Right atrium auricular region (tissue), 2 donors: Measurements from ENCODE around the gene USP11. TPM values are rescaled to one million over a fixed set of nuclear protein-coding genes. Genes with fewer than 3 reads are reported as not detected.

Experiments
- DNase-seq: peaks from one replicate; pipeline ENCODE4 v3.0.0-alpha.2; 2019; ENCODE audit warnings: low spot score
- H3K27ac ChIP-seq, 2 donors: fragments of 200-600 bp; sonication (generic); 1 replicate in 1 of 2; 2 replicates in 1 of 2; pipeline ENCODE4 v1.5.1; 2016 to 2019
- H3K27me3 ChIP-seq, 2 donors: fragments of 200-600 bp; sonication (generic); one replicate each; pipeline versions ENCODE4 v1.5.1 to v1.6.0; 2017 to 2019
- H3K36me3 ChIP-seq: fragments of 200-600 bp; sonication (generic); one replicate; pipeline ENCODE4 v1.5.1; 2016
- H3K4me1 ChIP-seq, 2 donors: fragments of 200-600 bp; sonication (generic); one replicate each; pipeline versions ENCODE4 v1.5.1 to v1.6.0; 2017 to 2019
- H3K4me3 ChIP-seq, 2 donors: fragments of 200-600 bp; sonication (generic); 1 replicate in 1 of 2; 2 replicates in 1 of 2; pipeline ENCODE4 v1.5.1; 2017 to 2019; ENCODE audit warnings: mild to moderate bottlenecking in 1 of 2, moderate library complexity in 1 of 2
- H3K9me3 ChIP-seq, 2 donors: fragments of 200-600 bp; sonication (generic); one replicate each; pipeline ENCODE4 v1.5.1; 2019
- total RNA-seq, 2 donors: library from RNA; depleted of rRNA; stranded (reverse); fragments of >200 nt; gene quantifications; one replicate each; pipeline ENCODE4 v1.1.0, GENCODE V29; 2016
- TF ChIP-seq, protein P1 (sequence below), 2 donors: fragments of 200-600 bp; sonication (generic); IDR thresholded peaks; one replicate each; pipeline ENCODE4 v1.5.1; 2019; ENCODE audit warnings: antibody characterized with exemption in 2 of 2

The USP11 gene
- total RNA-seq, 2 donors from 2014 or later: 35.2 to 63.6 TPM

DNA sequence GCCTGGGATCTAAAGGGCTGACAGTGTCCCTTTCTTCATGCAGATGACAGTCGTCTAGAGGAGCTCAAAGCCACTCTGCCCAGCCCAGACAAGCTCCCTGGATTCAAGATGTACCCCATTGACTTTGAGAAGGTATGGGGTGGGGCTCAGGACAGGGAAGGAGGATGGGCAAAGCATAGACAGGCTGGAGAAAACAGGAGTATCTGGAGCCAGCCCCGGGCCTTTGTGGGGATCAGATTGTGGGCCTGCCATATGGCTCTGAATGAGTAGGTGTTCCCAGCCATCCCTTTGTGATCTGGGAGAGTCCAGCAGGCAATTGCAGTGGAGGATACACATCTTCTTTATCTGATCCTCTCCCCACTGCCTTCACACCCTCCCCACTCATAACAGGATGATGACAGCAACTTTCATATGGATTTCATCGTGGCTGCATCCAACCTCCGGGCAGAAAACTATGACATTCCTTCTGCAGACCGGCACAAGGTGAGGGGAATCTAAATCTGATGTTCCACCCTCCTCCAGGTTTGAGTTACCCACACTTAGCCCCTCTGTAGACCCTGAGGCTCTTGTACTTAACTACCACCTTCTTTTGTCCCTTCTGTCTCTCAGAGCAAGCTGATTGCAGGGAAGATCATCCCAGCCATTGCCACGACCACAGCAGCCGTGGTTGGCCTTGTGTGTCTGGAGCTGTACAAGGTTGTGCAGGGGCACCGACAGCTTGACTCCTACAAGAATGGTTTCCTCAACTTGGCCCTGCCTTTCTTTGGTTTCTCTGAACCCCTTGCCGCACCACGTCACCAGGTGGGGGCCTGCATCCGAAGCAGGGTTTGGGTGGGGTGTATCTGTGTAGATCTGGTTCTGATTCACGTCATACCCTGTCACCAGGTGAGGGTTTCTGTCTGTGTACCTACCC is 20.2 kb upstream of the USP11 start:
- no peak overlapping the region for H3K27ac ChIP-seq
- H3K4me3 ChIP-seq: no peak overlapping the region
- H3K4me1 ChIP-seq: peaks cover 0 to 14% of the 10 kb centered on the region in 2 donors
- no peaks in the 10 kb centered on the region for H3K27me3 ChIP-seq
- H3K36me3 ChIP-seq: peaks cover 87% of the 10 kb centered on the region
- DNase-seq: no peak
- TF ChIP-seq, protein P1, sequence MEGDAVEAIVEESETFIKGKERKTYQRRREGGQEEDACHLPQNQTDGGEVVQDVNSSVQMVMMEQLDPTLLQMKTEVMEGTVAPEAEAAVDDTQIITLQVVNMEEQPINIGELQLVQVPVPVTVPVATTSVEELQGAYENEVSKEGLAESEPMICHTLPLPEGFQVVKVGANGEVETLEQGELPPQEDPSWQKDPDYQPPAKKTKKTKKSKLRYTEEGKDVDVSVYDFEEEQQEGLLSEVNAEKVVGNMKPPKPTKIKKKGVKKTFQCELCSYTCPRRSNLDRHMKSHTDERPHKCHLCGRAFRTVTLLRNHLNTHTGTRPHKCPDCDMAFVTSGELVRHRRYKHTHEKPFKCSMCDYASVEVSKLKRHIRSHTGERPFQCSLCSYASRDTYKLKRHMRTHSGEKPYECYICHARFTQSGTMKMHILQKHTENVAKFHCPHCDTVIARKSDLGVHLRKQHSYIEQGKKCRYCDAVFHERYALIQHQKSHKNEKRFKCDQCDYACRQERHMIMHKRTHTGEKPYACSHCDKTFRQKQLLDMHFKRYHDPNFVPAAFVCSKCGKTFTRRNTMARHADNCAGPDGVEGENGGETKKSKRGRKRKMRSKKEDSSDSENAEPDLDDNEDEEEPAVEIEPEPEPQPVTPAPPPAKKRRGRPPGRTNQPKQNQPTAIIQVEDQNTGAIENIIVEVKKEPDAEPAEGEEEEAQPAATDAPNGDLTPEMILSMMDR (IDR thresholded peaks at IDR 0.05): no peak
- H3K9me3 ChIP-seq: no peaks in the 10 kb centered on the region

DNA sequence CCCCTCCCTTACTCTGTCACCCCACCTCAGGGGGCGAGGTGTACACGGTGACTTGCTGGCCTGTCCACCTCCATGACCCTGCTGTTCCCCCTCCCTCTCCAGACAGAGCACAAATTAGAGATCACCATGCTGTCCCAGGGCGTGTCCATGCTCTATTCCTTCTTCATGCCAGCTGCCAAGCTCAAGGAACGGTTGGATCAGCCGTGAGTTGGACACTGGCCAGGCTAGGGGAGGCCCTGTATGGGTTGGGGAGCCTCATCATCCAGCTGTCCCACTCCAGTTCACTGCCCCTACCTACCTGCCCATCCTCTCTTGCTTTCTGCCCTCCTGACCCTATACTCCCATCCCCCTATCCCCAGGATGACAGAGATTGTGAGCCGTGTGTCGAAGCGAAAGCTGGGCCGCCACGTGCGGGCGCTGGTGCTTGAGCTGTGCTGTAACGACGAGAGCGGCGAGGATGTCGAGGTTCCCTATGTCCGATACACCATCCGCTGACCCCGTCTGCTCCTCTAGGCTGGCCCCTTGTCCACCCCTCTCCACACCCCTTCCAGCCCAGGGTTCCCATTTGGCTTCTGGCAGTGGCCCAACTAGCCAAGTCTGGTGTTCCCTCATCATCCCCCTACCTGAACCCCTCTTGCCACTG is 18.3 kb upstream of the USP11 start:
- no peak for DNase-seq
- H3K4me3 ChIP-seq: no peak overlapping the region
- H3K9me3 ChIP-seq: no peaks in the 10 kb centered on the region
- H3K27ac ChIP-seq: no peak overlapping the region
- TF ChIP-seq, protein P1 (IDR thresholded peaks at IDR 0.05): no peak
- no peaks in the 10 kb centered on the region for H3K27me3 ChIP-seq
- peaks cover 0 to 20% of the 10 kb centered on the region in 2 donors for H3K4me1 ChIP-seq
- H3K36me3 ChIP-seq: peaks cover 68% of the 10 kb centered on the region

DNA sequence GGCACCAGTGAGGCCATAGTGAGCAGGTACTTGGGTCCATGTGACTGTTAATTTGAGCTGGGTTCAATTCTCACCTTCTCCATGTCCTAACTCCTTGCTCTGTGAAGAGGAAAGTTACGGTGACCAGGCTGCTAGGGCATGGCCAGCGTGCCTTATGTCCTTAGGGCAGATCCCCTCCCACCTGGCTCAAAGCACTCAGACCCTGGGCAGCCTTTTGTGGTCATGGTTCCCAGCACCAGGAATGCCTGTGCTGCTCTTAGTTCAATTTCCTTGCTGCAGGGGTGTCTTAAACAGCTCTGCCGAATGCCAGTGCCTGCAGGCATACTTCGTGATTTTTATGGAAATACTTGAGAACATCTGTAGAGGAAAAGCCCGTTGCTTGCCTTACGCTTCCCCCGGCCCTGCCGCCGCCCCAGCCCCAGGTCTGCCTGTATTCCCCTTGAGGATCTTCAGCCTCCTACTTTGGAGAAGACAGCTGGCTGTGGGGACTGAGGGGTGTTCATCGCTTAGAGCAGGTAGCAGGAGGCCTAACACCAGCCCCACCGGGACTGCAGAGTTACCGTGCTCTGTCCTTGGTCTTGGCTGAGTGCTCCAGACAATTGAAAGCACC is 17.4 kb upstream of the USP11 start:
- H3K9me3 ChIP-seq: no peaks in the 10 kb centered on the region
- H3K36me3 ChIP-seq: peaks cover 59% of the 10 kb centered on the region
- no peak overlapping the region for H3K27ac ChIP-seq
- H3K4me3 ChIP-seq: no peak overlapping the region
- no peaks in the 10 kb centered on the region for H3K27me3 ChIP-seq
- DNase-seq: no peak
- TF ChIP-seq, protein P1 (IDR thresholded peaks at IDR 0.05): no peak
- H3K4me1 ChIP-seq: peaks cover 0 to 28% of the 10 kb centered on the region in 2 donors

DNA sequence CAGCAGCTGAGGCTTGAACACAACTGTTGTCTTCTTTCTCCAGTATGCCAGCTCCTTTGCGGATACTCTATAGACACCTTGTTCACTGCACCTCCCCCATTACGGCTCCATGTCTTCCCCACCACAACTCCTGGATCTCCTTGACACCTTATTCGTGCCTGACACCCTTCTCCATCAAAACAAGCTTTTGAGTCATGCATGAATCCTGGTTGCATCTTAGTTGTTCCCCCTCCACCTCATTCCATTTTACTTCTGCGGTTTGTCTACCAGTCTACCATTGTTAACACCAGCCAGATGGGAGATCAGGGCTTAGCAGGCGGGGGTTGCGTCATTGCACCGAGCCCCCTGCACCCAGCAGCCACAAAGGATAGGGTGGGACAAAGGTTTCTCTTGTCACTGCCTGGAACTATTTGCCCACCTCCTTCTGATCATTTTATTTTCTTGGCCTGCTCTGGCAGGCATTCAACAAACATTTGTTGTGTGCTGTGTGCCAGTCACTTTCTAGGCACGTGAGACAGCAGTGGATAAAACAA is 16.4 kb upstream of the USP11 start:
- Histone ChIP-seq H3K4me3 (no peak overlapping the region), H3K27ac (peak overlapping the region; percentile 77 to 82), H3K9me3 (no peaks in the 10 kb centered on the region), H3K4me1 (peaks cover 0 to 36% of the 10 kb centered on the region in 2 donors), H3K36me3 (peaks cover 49% of the 10 kb centered on the region), H3K27me3 (no peaks in the 10 kb centered on the region)
- TF ChIP-seq, protein P1 (IDR thresholded peaks at IDR 0.05): no peak
- no peak for DNase-seq

DNA sequence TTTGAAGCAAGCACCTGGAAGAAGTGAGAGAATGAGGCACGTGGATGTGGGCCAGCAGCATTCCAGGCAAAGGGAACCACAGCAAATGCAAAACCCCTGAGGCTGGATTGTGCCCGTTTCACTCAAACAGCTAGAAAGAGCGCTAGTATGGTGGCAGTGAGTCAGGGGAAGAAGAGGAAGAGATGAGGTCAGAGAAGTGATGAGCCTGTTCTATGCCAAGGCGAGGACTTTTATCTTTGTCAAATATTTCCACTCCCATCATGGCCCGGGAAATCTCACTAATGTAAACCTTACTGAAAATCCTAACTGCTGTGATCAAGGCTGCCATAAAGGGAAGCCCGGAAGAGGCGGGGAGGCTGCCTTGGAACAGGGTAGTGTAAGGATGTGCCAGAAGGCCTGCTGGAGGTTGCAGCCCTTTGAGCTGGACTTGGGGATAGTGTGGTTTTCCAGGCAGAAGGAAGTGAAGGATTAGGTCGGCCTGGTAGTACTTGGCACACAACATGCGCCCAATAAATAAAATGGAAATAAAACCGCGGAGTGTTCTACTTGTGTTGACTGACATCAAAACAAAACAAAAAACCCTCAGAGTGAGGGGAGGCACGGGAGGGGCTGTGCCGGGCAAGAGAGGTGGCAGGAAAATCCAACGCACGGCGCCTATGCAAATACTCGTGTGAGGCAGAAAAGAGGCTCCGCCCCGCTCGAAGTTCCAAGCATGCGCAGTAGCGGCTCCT is 15.5 kb upstream of the USP11 start:
- peaks cover 0 to 36% of the 10 kb centered on the region in 2 donors for H3K4me1 ChIP-seq
- H3K27ac ChIP-seq: peak overlapping the region; percentile 77 to 82
- no peaks in the 10 kb centered on the region for H3K27me3 ChIP-seq
- H3K4me3 ChIP-seq: peak overlapping the region; percentile 89
- peaks cover 40% of the 10 kb centered on the region for H3K36me3 ChIP-seq
- TF ChIP-seq, protein P1 (IDR thresholded peaks at IDR 0.05): no peak
- DNase-seq: no peak
- no peaks in the 10 kb centered on the region for H3K9me3 ChIP-seq
